Nephron progenitor cell (in vitro differentiated cells): ENCODE results near the gene MSI2.

ENCODE experiments used
- DNase-seq: peaks from one replicate; pipeline ENCODE4 v3.0.0; 2021
- H3K27ac Mint-ChIP-seq: 2 replicates; pipeline ENCODE4 v1.8.0; 2021; ENCODE audit warnings: mild to moderate bottlenecking, moderate library complexity, mixed read lengths
- H3K27me3 Mint-ChIP-seq: 2 replicates; pipeline ENCODE4 v1.8.0; 2021; ENCODE audit warnings: mild to moderate bottlenecking, low read depth, mixed read lengths; ENCODE audit not compliant: poor library complexity
- H3K36me3 Mint-ChIP-seq: 2 replicates; pipeline ENCODE4 v1.8.0; 2021; ENCODE audit warnings: low read depth, mixed read lengths
- H3K4me1 Mint-ChIP-seq: 2 replicates; pipeline ENCODE4 v1.8.0; 2021; ENCODE audit warnings: mixed read lengths
- H3K4me3 Mint-ChIP-seq: 2 replicates; pipeline ENCODE4 v1.8.0; 2021; ENCODE audit warnings: mild to moderate bottlenecking, moderate library complexity, mixed read lengths
- H3K9me3 Mint-ChIP-seq: 2 replicates; pipeline ENCODE4 v1.8.0; 2021; ENCODE audit warnings: mild to moderate bottlenecking, moderate library complexity, mixed read lengths
- TF ChIP-seq, protein P1 (sequence below): fragments of 200-600 bp; sonication (generic); IDR thresholded peaks from 2 replicates; pipeline ENCODE4 v1.5.0; 2021; ENCODE audit warnings: antibody characterized with exemption

Gene MSI2

DNA sequence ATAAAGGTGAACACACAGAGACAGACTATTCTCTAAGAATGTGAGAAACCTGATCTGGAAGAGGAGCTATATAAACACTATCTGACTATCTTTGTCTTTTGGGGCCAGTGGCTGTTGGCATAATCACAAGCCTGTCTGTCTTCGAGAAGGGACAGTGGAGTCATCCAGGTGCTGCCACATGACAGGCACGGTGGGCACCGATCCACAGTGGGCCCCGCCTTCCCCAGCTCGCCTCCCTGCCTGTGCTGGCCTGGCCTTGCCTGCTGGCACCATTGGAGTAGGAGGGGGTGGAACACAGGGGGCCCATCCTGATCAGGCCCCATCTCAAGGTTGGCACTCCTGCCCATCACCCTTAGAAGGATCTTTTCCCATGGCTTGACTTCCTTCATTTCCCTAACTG lies 376.0 kb downstream of the MSI2 start:
- no peak for DNase-seq
- H3K4me1 Mint-ChIP-seq = peaks cover 22% of the 10 kb centered on the region
- H3K27me3 Mint-ChIP-seq = peaks cover under 1% of the 10 kb centered on the region
- TF ChIP-seq, protein P1, sequence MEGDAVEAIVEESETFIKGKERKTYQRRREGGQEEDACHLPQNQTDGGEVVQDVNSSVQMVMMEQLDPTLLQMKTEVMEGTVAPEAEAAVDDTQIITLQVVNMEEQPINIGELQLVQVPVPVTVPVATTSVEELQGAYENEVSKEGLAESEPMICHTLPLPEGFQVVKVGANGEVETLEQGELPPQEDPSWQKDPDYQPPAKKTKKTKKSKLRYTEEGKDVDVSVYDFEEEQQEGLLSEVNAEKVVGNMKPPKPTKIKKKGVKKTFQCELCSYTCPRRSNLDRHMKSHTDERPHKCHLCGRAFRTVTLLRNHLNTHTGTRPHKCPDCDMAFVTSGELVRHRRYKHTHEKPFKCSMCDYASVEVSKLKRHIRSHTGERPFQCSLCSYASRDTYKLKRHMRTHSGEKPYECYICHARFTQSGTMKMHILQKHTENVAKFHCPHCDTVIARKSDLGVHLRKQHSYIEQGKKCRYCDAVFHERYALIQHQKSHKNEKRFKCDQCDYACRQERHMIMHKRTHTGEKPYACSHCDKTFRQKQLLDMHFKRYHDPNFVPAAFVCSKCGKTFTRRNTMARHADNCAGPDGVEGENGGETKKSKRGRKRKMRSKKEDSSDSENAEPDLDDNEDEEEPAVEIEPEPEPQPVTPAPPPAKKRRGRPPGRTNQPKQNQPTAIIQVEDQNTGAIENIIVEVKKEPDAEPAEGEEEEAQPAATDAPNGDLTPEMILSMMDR = no peak
- no peaks in the 10 kb centered on the region for H3K9me3 Mint-ChIP-seq
- H3K4me3 Mint-ChIP-seq = no peak overlapping the region
- peaks cover 82% of the 10 kb centered on the region for H3K36me3 Mint-ChIP-seq
- peak overlapping the region; percentile 82 for H3K27ac Mint-ChIP-seq

- TF ChIP-seq, protein P1 = no peak
- Mint-ChIP-seq H3K27me3 (peaks cover 3% of the 10 kb centered on the region), H3K9me3 (no peaks in the 10 kb centered on the region), H3K36me3 (peaks cover 84% of the 10 kb centered on the region), H3K4me3 (no peak overlapping the region), H3K4me1 (peaks cover 23% of the 10 kb centered on the region), H3K27ac (no peak overlapping the region)
- no peak for DNase-seq
Observed at GRCh38 chr17:57633236-57633635, 376.9 kb downstream of the MSI2 start.

DNA sequence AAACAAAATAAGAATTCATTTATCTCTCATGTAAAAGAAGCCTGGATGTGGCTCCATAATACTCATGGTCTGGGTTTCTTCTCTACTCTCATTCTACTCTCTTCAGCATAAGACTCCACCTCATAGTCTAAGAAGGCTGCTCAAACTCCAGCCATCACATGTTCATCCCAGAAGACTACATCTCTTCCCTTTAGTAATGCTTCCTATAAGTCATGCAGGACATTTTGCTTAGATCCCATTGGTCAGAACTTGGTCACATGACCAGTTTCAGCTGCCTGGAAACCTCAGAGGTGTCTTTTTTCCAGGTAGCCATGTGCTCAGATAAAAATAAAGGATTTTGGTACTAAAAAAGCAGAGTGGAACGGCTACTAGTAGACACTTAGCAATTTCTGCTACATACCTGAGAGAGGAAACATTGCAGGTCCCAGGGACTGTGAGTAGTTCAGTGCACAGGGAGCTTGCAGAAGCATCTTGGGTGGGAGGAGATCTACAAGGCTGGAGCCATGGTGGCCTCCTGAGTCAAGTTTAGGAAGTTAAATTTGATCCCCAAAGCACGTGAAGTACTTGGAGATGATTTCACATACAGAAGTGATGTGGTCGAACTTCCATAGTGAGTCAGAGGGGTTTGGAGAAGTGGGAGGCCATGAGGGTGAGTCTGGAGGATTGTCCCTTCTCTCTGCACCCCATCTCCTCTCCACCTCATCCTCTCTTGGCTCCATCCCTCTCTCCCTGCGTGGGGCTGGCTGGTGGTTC lies 378.6 kb downstream of the MSI2 start:
- TF ChIP-seq, protein P1 = no peak
- Mint-ChIP-seq H3K4me3 (no peak overlapping the region), H3K36me3 (peaks cover 78% of the 10 kb centered on the region), H3K4me1 (peaks cover 23% of the 10 kb centered on the region), H3K9me3 (no peaks in the 10 kb centered on the region), H3K27ac (no peak overlapping the region), H3K27me3 (peaks cover 3% of the 10 kb centered on the region)
- DNase-seq = no peak

DNA sequence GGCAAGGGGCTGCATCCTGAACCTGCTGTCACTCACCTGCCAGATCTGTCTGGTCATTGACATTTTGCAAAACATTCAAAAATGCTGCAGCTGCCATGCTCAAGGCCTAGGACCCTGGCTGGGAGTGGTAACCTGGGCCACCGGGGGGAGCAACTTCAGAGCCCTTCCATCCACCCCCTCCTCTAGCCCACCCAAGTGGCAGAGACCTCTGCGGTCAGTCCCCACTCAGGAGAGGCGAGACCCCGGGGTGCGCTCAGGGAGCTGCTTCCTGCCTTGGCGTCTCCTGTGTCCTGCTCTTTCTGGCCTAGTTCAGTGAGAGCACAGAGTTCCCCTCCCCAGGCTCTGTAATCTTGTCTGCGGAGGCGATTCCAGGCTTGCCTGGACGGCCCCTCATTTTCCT lies 380.0 kb downstream of the MSI2 start:
- Mint-ChIP-seq H3K27me3 (peaks cover 3% of the 10 kb centered on the region), H3K36me3 (peaks cover 85% of the 10 kb centered on the region), H3K4me1 (peaks cover 35% of the 10 kb centered on the region), H3K27ac (peak overlapping the region; percentile 96), H3K9me3 (no peaks in the 10 kb centered on the region), H3K4me3 (no peak overlapping the region)
- no peak for DNase-seq
- TF ChIP-seq, protein P1 = no peak

DNA sequence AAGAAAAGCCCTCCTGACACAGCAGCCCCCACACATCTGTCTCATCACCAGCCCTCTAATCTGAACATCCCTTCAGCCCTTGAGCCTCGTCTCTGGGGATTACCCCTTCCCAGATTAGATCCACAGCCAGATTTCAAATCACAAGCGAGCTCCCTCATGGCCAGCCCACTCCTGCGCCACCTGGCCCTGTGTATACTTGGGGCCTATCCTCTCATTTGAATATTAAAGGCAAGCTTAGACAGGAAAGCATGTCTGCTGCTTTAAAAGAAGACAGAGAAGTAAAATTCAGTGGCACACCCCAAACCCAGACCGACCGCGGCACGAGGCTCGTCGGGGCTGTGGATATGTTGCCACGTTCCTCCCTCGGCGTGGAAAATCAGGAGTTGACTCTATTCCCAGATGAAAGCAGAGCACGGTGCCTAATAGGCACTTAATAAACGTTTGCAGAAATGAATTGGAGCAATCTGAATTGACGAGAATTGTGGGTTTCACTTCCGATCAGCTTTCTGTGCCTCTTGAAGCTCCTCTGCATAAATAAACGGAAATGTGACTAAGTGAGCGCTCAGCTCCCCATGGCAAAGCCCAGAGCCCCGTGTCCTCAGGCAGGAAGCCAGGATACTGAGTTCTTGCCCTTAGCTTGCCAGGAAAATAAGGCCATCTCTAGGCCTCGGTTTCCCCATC lies 380.8 kb downstream of the MSI2 start:
- Mint-ChIP-seq H3K4me3 (no peak overlapping the region), H3K27ac (peak overlapping the region; percentile 96), H3K27me3 (peaks cover 3% of the 10 kb centered on the region), H3K36me3 (peaks cover 81% of the 10 kb centered on the region), H3K4me1 (peaks cover 38% of the 10 kb centered on the region), H3K9me3 (no peaks in the 10 kb centered on the region)
- DNase-seq = no peak
- TF ChIP-seq, protein P1 = no peak

- no peak for DNase-seq
- no peak overlapping the region for H3K4me3 Mint-ChIP-seq
- peaks cover 3% of the 10 kb centered on the region for H3K27me3 Mint-ChIP-seq
- H3K27ac Mint-ChIP-seq = no peak overlapping the region
- H3K36me3 Mint-ChIP-seq = peaks cover 75% of the 10 kb centered on the region
- peaks cover 38% of the 10 kb centered on the region for H3K4me1 Mint-ChIP-seq
- H3K9me3 Mint-ChIP-seq = no peaks in the 10 kb centered on the region
- TF ChIP-seq, protein P1 = no peak
Observed at GRCh38 chr17:57637666-57638010, 381.3 kb downstream of the MSI2 start.
